ENCODE data around the gene PDE4D.
A peak's percentile ranks its signal among the peaks of the same experiment; 100 is the strongest.

PDE4D gene

DNA sequence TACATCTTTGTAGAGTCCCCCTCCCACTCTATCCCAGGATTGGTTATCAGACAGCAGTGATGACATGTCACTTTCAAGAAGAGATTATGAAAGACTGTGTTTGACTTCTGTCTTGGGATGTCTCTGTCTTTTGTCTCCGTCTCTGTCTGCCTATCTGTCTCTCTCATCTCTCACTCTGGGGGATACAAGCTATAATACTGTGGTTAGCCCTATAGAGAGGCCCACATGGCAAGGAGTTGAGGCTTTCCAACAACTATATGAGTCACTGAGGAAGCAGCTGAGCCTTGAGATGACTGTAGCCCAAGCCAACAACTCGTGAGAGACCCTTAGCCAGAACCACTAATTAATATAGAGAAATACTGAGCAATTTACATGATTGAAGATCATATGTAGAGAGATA lies 284.8 kb downstream of the PDE4D start:
- FAIRE-seq: no peak
- TF ChIP-seq, protein P1, sequence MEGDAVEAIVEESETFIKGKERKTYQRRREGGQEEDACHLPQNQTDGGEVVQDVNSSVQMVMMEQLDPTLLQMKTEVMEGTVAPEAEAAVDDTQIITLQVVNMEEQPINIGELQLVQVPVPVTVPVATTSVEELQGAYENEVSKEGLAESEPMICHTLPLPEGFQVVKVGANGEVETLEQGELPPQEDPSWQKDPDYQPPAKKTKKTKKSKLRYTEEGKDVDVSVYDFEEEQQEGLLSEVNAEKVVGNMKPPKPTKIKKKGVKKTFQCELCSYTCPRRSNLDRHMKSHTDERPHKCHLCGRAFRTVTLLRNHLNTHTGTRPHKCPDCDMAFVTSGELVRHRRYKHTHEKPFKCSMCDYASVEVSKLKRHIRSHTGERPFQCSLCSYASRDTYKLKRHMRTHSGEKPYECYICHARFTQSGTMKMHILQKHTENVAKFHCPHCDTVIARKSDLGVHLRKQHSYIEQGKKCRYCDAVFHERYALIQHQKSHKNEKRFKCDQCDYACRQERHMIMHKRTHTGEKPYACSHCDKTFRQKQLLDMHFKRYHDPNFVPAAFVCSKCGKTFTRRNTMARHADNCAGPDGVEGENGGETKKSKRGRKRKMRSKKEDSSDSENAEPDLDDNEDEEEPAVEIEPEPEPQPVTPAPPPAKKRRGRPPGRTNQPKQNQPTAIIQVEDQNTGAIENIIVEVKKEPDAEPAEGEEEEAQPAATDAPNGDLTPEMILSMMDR (IDR thresholded peaks at IDR 0.05; ENCODE audit: insufficient read depth, missing control alignments): no peak
- DNase-seq (ENCODE audit: insufficient read length, low spot score): no peak

DNA sequence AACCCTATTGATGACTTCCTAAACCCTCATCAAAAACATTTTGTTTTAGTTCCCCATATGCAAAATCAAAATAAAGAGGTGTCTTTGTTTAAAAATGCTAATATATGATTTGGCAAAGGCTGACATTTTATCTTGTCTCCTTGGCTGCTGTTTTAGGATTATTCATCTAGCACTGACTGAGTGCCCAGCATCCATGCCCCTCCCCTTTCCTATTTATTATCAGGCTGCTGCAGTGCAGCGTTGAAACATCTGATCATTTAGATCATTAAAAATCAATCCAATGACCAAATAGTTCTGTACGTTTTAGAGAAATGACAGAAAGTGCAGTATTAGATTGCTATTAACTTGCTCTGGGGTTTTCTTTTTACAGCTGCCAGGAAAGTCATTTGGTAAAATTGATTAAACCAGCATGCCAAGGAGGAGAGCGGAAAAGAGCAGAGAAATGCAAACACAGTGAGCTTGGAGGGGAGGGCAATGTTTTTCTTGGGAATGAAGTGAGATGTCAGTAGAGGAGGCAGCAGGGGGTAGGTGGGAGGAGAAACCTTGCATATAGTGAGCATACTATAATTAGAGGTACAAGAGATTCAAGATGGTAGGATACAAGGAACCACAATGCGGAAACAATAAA lies 286.3 kb downstream of the PDE4D start:
- FAIRE-seq: no peak
- DNase-seq (ENCODE audit: insufficient read length, low spot score): no peak
- TF ChIP-seq, protein P1 (IDR thresholded peaks at IDR 0.05; ENCODE audit: insufficient read depth, missing control alignments): no peak

DNA sequence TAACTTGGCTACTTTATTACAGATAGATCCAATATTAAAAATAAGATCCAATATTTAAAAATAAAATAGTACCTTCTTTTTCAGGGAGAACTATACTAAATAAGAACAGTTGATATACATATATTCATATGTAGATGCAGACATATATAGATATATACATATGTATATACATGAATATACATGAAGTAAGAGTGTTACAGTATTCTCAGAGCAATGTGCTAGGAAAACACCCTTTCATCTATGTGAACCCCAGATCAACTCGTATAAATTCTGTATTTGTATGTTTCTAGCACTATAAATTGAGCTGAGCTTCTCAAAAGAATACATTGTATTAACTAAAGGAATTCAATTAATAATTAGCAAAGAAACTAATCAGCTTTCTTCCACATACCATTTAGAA lies 287.6 kb downstream of the PDE4D start:
- TF ChIP-seq, protein P1 (IDR thresholded peaks at IDR 0.05; ENCODE audit: insufficient read depth, missing control alignments): no peak
- DNase-seq (ENCODE audit: insufficient read length, low spot score) (no peak), FAIRE-seq (no peak)

DNA sequence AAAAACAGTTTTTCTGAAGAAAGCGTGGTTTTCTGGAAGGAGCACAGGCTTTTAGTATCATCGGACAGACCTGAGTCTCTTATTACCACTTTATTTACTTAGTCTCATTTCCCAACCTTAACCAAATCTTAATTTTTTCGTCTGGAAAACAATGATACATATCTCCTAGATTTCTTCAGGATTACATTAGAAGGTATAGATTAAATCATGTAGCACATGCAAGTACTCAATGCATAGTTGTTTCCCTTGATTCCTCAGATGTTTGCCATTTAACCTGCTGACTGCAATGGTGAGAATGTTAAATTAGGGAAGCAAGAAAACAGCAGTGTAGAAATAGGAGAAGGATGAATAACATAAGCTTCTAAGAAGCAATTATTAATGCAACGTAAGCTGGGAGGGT lies 289.4 kb downstream of the PDE4D start:
- TF ChIP-seq, protein P1 (IDR thresholded peaks at IDR 0.05; ENCODE audit: insufficient read depth, missing control alignments): no peak
- DNase-seq (ENCODE audit: insufficient read length, low spot score) (no peak), FAIRE-seq (no peak)

DNA sequence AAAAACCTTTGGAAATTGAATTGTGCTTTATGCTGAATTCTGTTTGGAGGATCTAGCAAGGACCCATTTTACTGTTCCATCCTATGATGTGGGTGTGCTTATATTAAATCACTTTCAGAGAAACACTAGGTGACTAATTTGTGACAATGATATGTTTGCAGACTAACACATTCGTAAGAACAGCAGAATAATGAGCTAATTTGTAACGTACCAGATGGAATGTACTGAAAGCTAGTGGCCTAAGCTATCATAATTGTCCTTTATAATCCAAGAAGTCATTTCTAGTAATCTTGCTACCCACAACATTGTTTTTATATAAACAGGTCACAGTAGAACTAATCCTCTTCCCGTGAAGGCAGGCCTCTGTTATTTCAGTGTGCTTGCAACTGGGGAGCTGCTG lies 292.5 kb downstream of the PDE4D start:
- TF ChIP-seq, protein P1 (IDR thresholded peaks at IDR 0.05; ENCODE audit: insufficient read depth, missing control alignments): no peak
- FAIRE-seq: peak; percentile 87

DNA sequence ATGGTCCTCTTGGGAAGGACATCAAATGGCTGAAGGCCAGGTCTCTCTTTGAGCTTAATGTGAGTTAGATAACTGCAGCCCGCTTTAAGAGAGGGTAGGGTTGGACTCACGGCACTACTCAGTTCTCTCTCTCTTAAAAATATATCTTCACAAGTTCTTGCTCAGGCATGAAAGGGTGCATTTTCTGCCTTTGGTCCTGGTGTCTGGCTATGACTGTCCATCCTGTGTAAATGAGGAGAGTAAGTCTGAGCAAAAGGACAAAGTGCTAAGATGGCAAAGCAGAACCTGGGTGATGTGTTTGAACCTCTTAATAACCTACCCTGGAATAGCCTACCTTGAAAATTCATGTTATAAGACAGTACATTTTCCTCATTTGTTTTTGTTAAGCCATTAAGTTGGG lies 293.4 kb downstream of the PDE4D start:
- FAIRE-seq (no peak), DNase-seq (ENCODE audit: insufficient read length, low spot score) (no peak)
- TF ChIP-seq, protein P1 (IDR thresholded peaks at IDR 0.05; ENCODE audit: insufficient read depth, missing control alignments): no peak

More for the DNA sequence above, 292.5 kb downstream of the PDE4D start:
- DNase-seq (ENCODE audit: insufficient read length, low spot score): no peak

DNA sequence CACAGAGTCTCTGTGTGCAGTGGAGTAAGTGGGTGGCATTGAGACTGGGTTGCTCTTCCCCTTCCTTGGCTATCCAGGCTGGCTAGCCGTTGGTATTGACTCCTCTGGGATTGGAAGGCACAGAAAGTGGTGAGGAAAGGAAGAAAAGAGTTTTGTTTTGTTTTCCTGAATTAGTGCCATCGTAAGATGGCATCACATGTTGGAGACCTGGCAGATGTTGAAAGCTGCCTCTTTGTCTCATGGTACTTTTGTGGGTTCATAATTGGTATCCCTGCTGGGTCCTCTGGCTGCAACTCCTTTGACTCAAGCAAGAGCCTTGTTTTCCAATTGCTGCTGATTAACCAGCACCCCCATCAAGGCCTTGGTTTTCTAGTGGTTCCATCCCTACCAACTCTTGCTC lies 293.8 kb downstream of the PDE4D start:
- TF ChIP-seq, protein P1 (IDR thresholded peaks at IDR 0.05; ENCODE audit: insufficient read depth, missing control alignments): no peak
- DNase-seq (ENCODE audit: insufficient read length, low spot score): no peak

More for the DNA sequence above, 293.8 kb downstream of the PDE4D start:
- no peak for FAIRE-seq
